Osteoblast (primary cell): ENCODE results near the gene CPEB4. TPM values are rescaled to one million over a fixed set of nuclear protein-coding genes. Genes with fewer than 3 reads are reported as not detected.

Source experiments
- DNase-seq: peaks from one replicate; pipeline ENCODE4 v3.0.0; 2011; ENCODE audit warnings: low spot score, mixed read lengths; ENCODE audit not compliant: insufficient read length; ENCODE audit errors: missing footprints
- H2AFZ ChIP-seq: 2 replicates; pipeline ENCODE4 v1.6.0; 2011; ENCODE audit warnings: mild to moderate bottlenecking, low read length
- H3K27ac ChIP-seq: 2 replicates; pipeline ENCODE4 v1.5.1; 2011; ENCODE audit warnings: mild to moderate bottlenecking, low read depth, low read length, moderate library complexity
- H3K27me3 ChIP-seq: 2 replicates; pipeline ENCODE4 v1.6.0; 2012; ENCODE audit warnings: mild to moderate bottlenecking, control low read depth, inconsistent platforms, low read length, moderate library complexity; ENCODE audit not compliant: insufficient read depth
- H3K36me3 ChIP-seq: 2 replicates; pipeline ENCODE4 v1.5.1; 2011; ENCODE audit warnings: mild to moderate bottlenecking, low read length, control low read depth, moderate library complexity; ENCODE audit not compliant: insufficient read depth
- H3K4me1 ChIP-seq: 2 replicates; pipeline ENCODE4 v1.5.1; 2011; ENCODE audit warnings: mild to moderate bottlenecking, low read length, control low read depth, moderate library complexity; ENCODE audit not compliant: insufficient read depth
- H3K4me2 ChIP-seq: 2 replicates; pipeline ENCODE4 v1.6.0; 2011; ENCODE audit warnings: mild to moderate bottlenecking, low read length; ENCODE audit not compliant: insufficient read depth
- H3K4me3 ChIP-seq: fragments of 200-600 bp; sonication (generic); 3 replicates; pipeline ENCODE4 v1.5.1; 2012; ENCODE audit warnings: mild to moderate bottlenecking, low read length, inconsistent platforms; ENCODE audit not compliant: insufficient read depth
- H3K79me2 ChIP-seq: 2 replicates; pipeline ENCODE4 v1.6.0; 2012; ENCODE audit warnings: mild to moderate bottlenecking, low read length, control low read depth, inconsistent platforms; ENCODE audit not compliant: insufficient read depth
- H3K9me3 ChIP-seq: 2 replicates; pipeline ENCODE4 v1.5.1; 2011; ENCODE audit warnings: low read depth, low read length, control low read depth
- H4K20me1 ChIP-seq: 2 replicates; pipeline ENCODE4 v1.6.0; 2012; ENCODE audit warnings: mild to moderate bottlenecking, low read length, control low read depth; ENCODE audit not compliant: insufficient read depth
- total RNA-seq: library from RNA; depleted of rRNA; stranded (reverse); fragments of >200 nt; gene quantifications from 2 replicates; pipeline ENCODE4 v1.2.3, GENCODE V29; 2012
- TF ChIP-seq, protein P1 (sequence below): IDR thresholded peaks from 2 replicates; pipeline ENCODE4 v1.5.1; 2011; ENCODE audit warnings: mild to moderate bottlenecking, low read depth, low read length, moderate library complexity; ENCODE audit errors: extremely low read depth

The CPEB4 gene
- total RNA-seq, 1 donor = 41.6 TPM

DNA sequence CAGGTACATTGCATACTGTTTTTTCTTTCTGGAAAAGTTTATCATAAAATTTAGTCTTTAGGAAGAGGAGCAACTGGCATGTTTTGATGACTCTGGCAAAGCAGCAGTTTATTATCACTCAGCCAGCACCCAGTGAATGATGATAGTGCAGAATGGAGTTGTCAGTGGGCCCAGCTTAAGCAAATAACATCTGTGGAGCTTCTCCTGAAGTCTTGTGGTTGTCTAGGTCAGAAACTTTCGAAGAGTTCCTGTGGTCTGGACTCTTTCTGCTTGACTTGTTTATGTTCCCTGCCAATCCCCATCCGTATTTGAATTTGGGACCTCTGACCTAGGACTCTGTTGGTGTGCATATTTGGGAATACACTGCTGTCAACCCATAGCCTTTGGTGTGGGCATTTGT, 62.7 kb downstream of the CPEB4 start:
- no peaks in the 10 kb centered on the region for H3K9me3 ChIP-seq
- H2AFZ ChIP-seq = no peak overlapping the region
- no peak overlapping the region for H3K4me2 ChIP-seq
- no peak for DNase-seq
- H3K27ac ChIP-seq = no peak overlapping the region
- H3K4me1 ChIP-seq = peaks cover 24% of the 10 kb centered on the region
- H3K36me3 ChIP-seq = peaks cover 35% of the 10 kb centered on the region
- no peaks in the 10 kb centered on the region for H3K27me3 ChIP-seq
- no peak overlapping the region for H3K4me3 ChIP-seq
- no peaks in the 10 kb centered on the region for H4K20me1 ChIP-seq
- TF ChIP-seq, protein P1, sequence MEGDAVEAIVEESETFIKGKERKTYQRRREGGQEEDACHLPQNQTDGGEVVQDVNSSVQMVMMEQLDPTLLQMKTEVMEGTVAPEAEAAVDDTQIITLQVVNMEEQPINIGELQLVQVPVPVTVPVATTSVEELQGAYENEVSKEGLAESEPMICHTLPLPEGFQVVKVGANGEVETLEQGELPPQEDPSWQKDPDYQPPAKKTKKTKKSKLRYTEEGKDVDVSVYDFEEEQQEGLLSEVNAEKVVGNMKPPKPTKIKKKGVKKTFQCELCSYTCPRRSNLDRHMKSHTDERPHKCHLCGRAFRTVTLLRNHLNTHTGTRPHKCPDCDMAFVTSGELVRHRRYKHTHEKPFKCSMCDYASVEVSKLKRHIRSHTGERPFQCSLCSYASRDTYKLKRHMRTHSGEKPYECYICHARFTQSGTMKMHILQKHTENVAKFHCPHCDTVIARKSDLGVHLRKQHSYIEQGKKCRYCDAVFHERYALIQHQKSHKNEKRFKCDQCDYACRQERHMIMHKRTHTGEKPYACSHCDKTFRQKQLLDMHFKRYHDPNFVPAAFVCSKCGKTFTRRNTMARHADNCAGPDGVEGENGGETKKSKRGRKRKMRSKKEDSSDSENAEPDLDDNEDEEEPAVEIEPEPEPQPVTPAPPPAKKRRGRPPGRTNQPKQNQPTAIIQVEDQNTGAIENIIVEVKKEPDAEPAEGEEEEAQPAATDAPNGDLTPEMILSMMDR = no peak
- H3K79me2 ChIP-seq = no peaks in the 10 kb centered on the region

DNA sequence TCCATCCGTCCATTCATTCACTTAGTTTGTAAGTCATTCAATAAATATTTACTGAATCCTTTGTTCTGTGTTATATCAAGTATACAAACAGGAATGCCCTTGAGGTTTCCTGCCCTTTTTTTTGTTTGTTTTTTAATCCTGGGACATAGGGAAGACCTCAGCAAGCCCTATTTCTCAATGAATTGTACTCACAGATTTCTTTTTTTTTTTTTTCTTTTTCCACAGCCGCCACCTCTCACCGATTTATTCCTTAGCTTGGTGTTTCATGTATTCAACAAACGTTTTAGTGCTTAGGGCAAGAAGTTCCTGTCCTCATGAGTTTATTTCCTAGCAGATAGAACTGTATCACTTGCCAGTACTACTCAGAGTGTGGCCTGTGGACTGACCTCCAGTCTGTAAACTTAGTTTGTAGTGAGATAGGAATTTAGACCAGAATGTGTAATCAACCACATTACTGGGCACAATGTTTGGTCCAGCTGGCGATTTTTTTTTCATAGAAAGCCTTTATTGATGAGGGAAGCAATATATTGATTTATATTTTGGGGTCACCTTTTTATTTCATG, 65.5 kb downstream of the CPEB4 start:
- TF ChIP-seq, protein P1 = no peak
- Histone ChIP-seq H3K9me3 (no peaks in the 10 kb centered on the region), H3K36me3 (peaks cover 23% of the 10 kb centered on the region), H4K20me1 (no peaks in the 10 kb centered on the region), H2AFZ (no peak overlapping the region), H3K4me2 (no peak overlapping the region), H3K4me3 (no peak overlapping the region), H3K27ac (peak overlapping the region; percentile 34), H3K27me3 (no peaks in the 10 kb centered on the region), H3K79me2 (no peaks in the 10 kb centered on the region), H3K4me1 (peaks cover 24% of the 10 kb centered on the region)
- DNase-seq = no peak

DNA sequence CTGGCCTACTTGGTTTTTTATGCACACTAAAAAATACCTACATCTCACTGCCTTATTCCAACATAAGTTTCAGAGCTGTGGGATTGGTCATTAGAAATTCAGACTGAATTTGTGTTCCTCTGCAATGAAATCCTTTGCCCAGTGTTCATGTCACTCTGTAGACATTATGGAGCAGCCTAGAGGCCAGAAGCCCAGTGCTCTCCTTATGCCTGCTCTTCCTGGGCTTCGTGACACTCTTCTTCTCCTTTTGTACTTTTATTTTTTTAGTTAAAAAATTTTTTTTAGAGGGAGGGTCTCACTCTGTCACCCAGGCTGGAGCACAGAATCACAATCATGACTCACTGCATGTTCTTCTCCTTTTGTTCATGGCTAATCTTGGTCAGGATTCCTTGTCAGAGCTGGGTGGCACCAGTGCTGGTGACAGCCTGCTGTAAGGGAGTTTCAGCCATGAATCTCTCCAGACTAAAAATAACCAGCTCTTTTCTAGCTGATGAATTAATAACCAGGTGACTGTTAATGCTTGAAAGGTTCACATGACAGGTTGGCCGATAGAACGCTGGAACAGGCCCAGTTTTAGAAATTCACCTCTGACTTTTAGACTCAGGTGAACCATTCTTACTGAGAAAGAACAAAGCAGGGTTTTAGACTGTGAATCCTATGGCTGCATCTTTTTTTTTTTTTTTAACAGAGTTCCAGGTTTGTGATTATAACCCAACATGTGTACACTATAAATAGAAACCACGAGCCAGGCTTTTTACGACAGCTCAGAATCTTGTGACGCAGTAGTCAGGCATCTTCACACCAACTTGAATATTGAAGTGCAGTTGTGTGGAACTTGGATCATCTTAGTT, 66.7 kb downstream of the CPEB4 start:
- H3K27ac ChIP-seq = peak overlapping the region; percentile 92

DNA sequence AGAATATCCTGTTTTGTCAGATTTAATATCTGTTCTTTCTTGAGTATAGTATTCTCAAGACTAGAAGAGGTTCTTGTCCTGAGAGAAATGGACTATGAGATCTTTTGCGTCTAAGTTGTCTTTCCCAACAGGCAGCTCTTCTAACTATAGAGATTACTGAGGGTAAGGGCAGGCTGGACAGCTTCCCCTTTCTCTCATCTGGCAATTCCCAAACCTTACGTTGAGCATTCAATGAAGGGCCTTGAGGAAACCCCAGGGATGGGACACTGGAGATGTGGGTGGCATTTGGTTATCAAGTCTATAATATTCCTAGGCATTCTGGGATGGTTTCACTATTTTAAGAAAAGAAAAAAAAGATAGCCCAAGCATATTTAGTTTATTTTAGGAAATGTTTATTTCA, 72.8 kb downstream of the CPEB4 start:
- Histone ChIP-seq H3K4me1 (peaks cover 12% of the 10 kb centered on the region), H4K20me1 (no peaks in the 10 kb centered on the region), H3K9me3 (no peaks in the 10 kb centered on the region), H3K4me3 (no peak overlapping the region), H3K79me2 (no peaks in the 10 kb centered on the region), H3K27ac (no peak overlapping the region), H3K36me3 (peaks cover 2% of the 10 kb centered on the region), H2AFZ (no peak overlapping the region), H3K4me2 (no peak overlapping the region), H3K27me3 (no peaks in the 10 kb centered on the region)
- no peak for DNase-seq
- TF ChIP-seq, protein P1 = no peak

More for the DNA sequence above, 66.7 kb downstream of the CPEB4 start:
- H3K9me3 ChIP-seq = no peaks in the 10 kb centered on the region
- TF ChIP-seq, protein P1 = no peak
- H3K27me3 ChIP-seq = no peaks in the 10 kb centered on the region
- no peaks in the 10 kb centered on the region for H4K20me1 ChIP-seq
- no peak for DNase-seq
- no peak overlapping the region for H2AFZ ChIP-seq
- H3K4me3 ChIP-seq = no peak overlapping the region
- H3K4me2 ChIP-seq = peak overlapping the region; percentile 44
- peaks cover 23% of the 10 kb centered on the region for H3K36me3 ChIP-seq
- peaks cover 24% of the 10 kb centered on the region for H3K4me1 ChIP-seq
- H3K79me2 ChIP-seq = no peaks in the 10 kb centered on the region
